KMS-11 (cell line): ENCODE data around the gene AFAP1L2.

ENCODE experiments used
- H2AFZ ChIP-seq: fragments of 200-600 bp; sonication (generic); 2 replicates; pipeline ENCODE4 v1.6.1; 2016; ENCODE audit warnings: antibody characterized with exemption, mixed run types, low read depth
- H3K27ac ChIP-seq: fragments of 200-600 bp; sonication (generic); 2 replicates; pipeline ENCODE4 v1.6.1; 2016; ENCODE audit warnings: mild to moderate bottlenecking, mixed run types
- H3K27me3 ChIP-seq: fragments of 200-600 bp; sonication (generic); 2 replicates; pipeline ENCODE4 v1.6.1; 2017; ENCODE audit warnings: mild to moderate bottlenecking, low read depth, mixed run types, moderate library complexity; ENCODE audit not compliant: insufficient read depth
- H3K36me3 ChIP-seq: fragments of 200-600 bp; sonication (generic); 2 replicates; pipeline ENCODE4 v1.6.1; 2017; ENCODE audit warnings: mild to moderate bottlenecking, mixed run types; ENCODE audit not compliant: insufficient read depth
- H3K4me1 ChIP-seq: fragments of 200-600 bp; sonication (generic); 2 replicates; pipeline ENCODE4 v1.6.1; 2016; ENCODE audit warnings: mild to moderate bottlenecking, low read depth, mixed run types; ENCODE audit not compliant: poor library complexity, severe bottlenecking
- H3K4me2 ChIP-seq: fragments of 200-600 bp; sonication (generic); 2 replicates; pipeline ENCODE4 v1.7.0; 2016; ENCODE audit warnings: mild to moderate bottlenecking, mixed run types
- H3K4me3 ChIP-seq: fragments of 200-600 bp; sonication (generic); IDR thresholded peaks from 2 replicates; pipeline ENCODE4 v1.6.1; 2017; ENCODE audit warnings: low read depth, low read length, mixed read lengths; ENCODE audit not compliant: insufficient read depth
- H3K79me2 ChIP-seq: fragments of 200-600 bp; sonication (generic); 2 replicates; pipeline ENCODE4 v1.6.1; 2016; ENCODE audit warnings: low read depth, mixed run types; ENCODE audit not compliant: insufficient read depth
- H3K9ac ChIP-seq: fragments of 200-600 bp; sonication (generic); 2 replicates; pipeline ENCODE4 v1.6.1; 2016; ENCODE audit warnings: mild to moderate bottlenecking, mixed run types
- H4K20me1 ChIP-seq: fragments of 200-600 bp; sonication (generic); 2 replicates; pipeline ENCODE4 v1.6.1; 2016; ENCODE audit warnings: mild to moderate bottlenecking, mixed run types; ENCODE audit not compliant: insufficient read depth
- CTCF ChIP-seq: fragments of 200-600 bp; sonication (generic); conservative IDR thresholded peaks from 2 replicates; pipeline ENCODE4 v1.6.1; 2017; ENCODE audit warnings: low read depth, mild to moderate bottlenecking, antibody characterized with exemption, low read length, moderate library complexity, mixed read lengths

Gene AFAP1L2

GRCh38 chr10:114404171-114405010 is at the start of gene AFAP1L2:
Gene AFAP1L2, minus strand, starts transcription at chr10:114404502. Its CDS starts 47 bp downstream, at chr10:114404455.
- Histone ChIP-seq H3K4me1 (no peaks in the 10 kb centered on the region), H3K36me3 (no peaks in the 10 kb centered on the region), H3K79me2 (no peaks in the 10 kb centered on the region), H3K9ac (no peak within 1 kb of the TSS), H3K4me3 (no peak within 1 kb of the TSS), H3K4me2 (no peak within 1 kb of the TSS), H4K20me1 (no peaks in the 10 kb centered on the region), H3K27ac (no peak within 1 kb of the TSS), H2AFZ (no peak within 1 kb of the TSS), H3K27me3 (no peaks in the 10 kb centered on the region)
- TF ChIP-seq CTCF = no peak

GRCh38 chr10:114453576-114453975 is 49.3 kb upstream of the AFAP1L2 start:
- H4K20me1 ChIP-seq = no peaks in the 10 kb centered on the region
- H2AFZ ChIP-seq = no peak overlapping the region
- H3K4me2 ChIP-seq = no peak overlapping the region
- H3K36me3 ChIP-seq = no peaks in the 10 kb centered on the region
- no peak overlapping the region for H3K4me3 ChIP-seq
- peaks cover 6% of the 10 kb centered on the region for H3K4me1 ChIP-seq
- H3K79me2 ChIP-seq = no peaks in the 10 kb centered on the region
- H3K27me3 ChIP-seq = no peaks in the 10 kb centered on the region
- no peak overlapping the region for H3K9ac ChIP-seq
- H3K27ac ChIP-seq = no peak overlapping the region
- no peak for TF ChIP-seq CTCF

GRCh38 chr10:114448897-114449296 is 44.6 kb upstream of the AFAP1L2 start:
- no peak overlapping the region for H3K4me3 ChIP-seq
- peaks cover 6% of the 10 kb centered on the region for H3K4me1 ChIP-seq
- no peaks in the 10 kb centered on the region for H3K36me3 ChIP-seq
- TF ChIP-seq CTCF = no peak
- H3K27me3 ChIP-seq = no peaks in the 10 kb centered on the region
- no peak overlapping the region for H2AFZ ChIP-seq
- no peaks in the 10 kb centered on the region for H4K20me1 ChIP-seq
- H3K4me2 ChIP-seq = no peak overlapping the region
- no peak overlapping the region for H3K9ac ChIP-seq
- no peaks in the 10 kb centered on the region for H3K79me2 ChIP-seq
- H3K27ac ChIP-seq = no peak overlapping the region

GRCh38 chr10:114445332-114445731 is 41.0 kb upstream of the AFAP1L2 start:
- no peaks in the 10 kb centered on the region for H3K27me3 ChIP-seq
- no peaks in the 10 kb centered on the region for H3K79me2 ChIP-seq
- no peak overlapping the region for H3K9ac ChIP-seq
- peaks cover 6% of the 10 kb centered on the region for H3K4me1 ChIP-seq
- H3K27ac ChIP-seq = no peak overlapping the region
- H3K36me3 ChIP-seq = no peaks in the 10 kb centered on the region
- no peak for TF ChIP-seq CTCF
- H4K20me1 ChIP-seq = no peaks in the 10 kb centered on the region
- no peak overlapping the region for H2AFZ ChIP-seq
- no peak overlapping the region for H3K4me3 ChIP-seq
- no peak overlapping the region for H3K4me2 ChIP-seq
